Upper lobe of left lung (tissue), 6 donors: ENCODE data around the gene CCNY. TPM values are rescaled to one million over a fixed set of nuclear protein-coding genes. Genes with fewer than 3 reads are reported as not detected.

Experiments used
- ATAC-seq, 2 donors: fragments of 200-7000 bp; cut with Tn5 transposase; one replicate each; pipeline ENCODE4 v1.9.1; 2022; ENCODE audit warnings: mild to moderate bottlenecking in 2 of 2, moderate library complexity in 2 of 2; ENCODE audit not compliant: low FRiP score in 2 of 2
- DNase-seq, 2 donors: peaks; one replicate each; pipeline ENCODE4 v3.0.0-alpha.2; 2019 to 2020
- H3K27ac ChIP-seq, 4 donors: fragments of 200-600 bp; sonication (generic); one replicate each; pipeline ENCODE4 v1.5.1; 2016 to 2019
- H3K27me3 ChIP-seq, 4 donors: fragments of 200-600 bp; sonication (generic); one replicate each; pipeline ENCODE4 v1.5.1; 2017 to 2019
- H3K36me3 ChIP-seq, 4 donors: fragments of 200-600 bp; sonication (generic); one replicate each; pipeline ENCODE4 v1.5.1; 2016 to 2019
- H3K4me1 ChIP-seq, 4 donors: fragments of 200-600 bp; sonication (generic); one replicate each; pipeline ENCODE4 v1.5.1; 2018 to 2019
- H3K4me3 ChIP-seq, 4 donors: fragments of 200-600 bp; sonication (generic); one replicate each; pipeline ENCODE4 v1.5.1; 2017 to 2019; ENCODE audit warnings: mild to moderate bottlenecking in 2 of 4, moderate library complexity in 1 of 4
- H3K9me3 ChIP-seq, 4 donors: fragments of 200-600 bp; sonication (generic); one replicate each; pipeline ENCODE4 v1.5.1; 2018 to 2019
- CTCF ChIP-seq, 6 experiments: fragments of 450-650 bp in 4 of 6; fragments of 200-600 bp in 2 of 6; sonication (generic) in 2 of 6; IDR thresholded peaks; one replicate each; pipeline ENCODE4 v1.5.1; 2016 to 2019; ENCODE audit warnings: antibody characterized with exemption in 6 of 6
- EP300 ChIP-seq, 4 donors: sonication (generic); formaldehyde crosslinking; IDR thresholded peaks; one replicate each; pipeline ENCODE4 v1.5.1; 2017; ENCODE audit warnings: antibody characterized with exemption in 4 of 4, control low read depth in 2 of 4
- POLR2A ChIP-seq, 4 donors: fragments of 450-650 bp; IDR thresholded peaks; one replicate each; pipeline ENCODE4 v1.5.1; 2016 to 2017; ENCODE audit warnings: antibody characterized with exemption in 4 of 4, mild to moderate bottlenecking in 2 of 4
- POLR2AphosphoS5 ChIP-seq, 2 donors: sonication (generic); formaldehyde crosslinking; IDR thresholded peaks; one replicate each; pipeline ENCODE4 v1.5.1; 2017; ENCODE audit warnings: antibody characterized with exemption in 2 of 2
- WGBS, 2 donors: methylation state at CpG; one replicate each; pipeline ENCODE4 v1.1.5; 2017 to 2018; 5-methylcytosine and 5-hydroxymethylcytosine counted together
- total RNA-seq, 6 donors: library from RNA; depleted of rRNA in 4 of 6; stranded (reverse); fragments of >200 nt in 4 of 6; gene quantifications; one replicate each; pipeline versions ENCODE4 v1.1.0 to v1.2.1, GENCODE V29; 2016 to 2021
- donor health status: DM: no; HTN: no; CAD: no; lungs with moderate emphysema.
- donor health status: DM: no; HTN: yes; CAD: no; lungs with severe emphysema.

Gene CCNY
- total RNA-seq, 6 donors from 2014 or later = 22.0 to 80.8 (median 52.5) TPM

- Histone ChIP-seq H3K36me3 (no peaks in the 10 kb centered on the region), H3K27me3 (no peaks in the 10 kb centered on the region), H3K4me3 (no peak overlapping the region), H3K4me1 (peaks cover 19 to 47% (median 40%) of the 10 kb centered on the region in 4 donors), H3K9me3 (no peaks in the 10 kb centered on the region), H3K27ac (no peak overlapping the region)
- 90 to 95% methylated on average over 1 of the region's 1 CpG for WGBS, 2 donors
- no peak for TF ChIP-seq CTCF (IDR thresholded peaks at IDR 0.05)
- TF ChIP-seq POLR2AphosphoS5 (IDR thresholded peaks at IDR 0.05) = no peak
- TF ChIP-seq POLR2A (IDR thresholded peaks at IDR 0.05) = no peak
- no peak for TF ChIP-seq EP300 (IDR thresholded peaks at IDR 0.05)
- ATAC-seq = no peak
- DNase-seq = no peak
These were observed 73.5 kb downstream of the CCNY start for GRCh38 chr10:35409808-35410207.

- ATAC-seq = peak in 1 of 2 donors; percentile 71
- peaks cover 22 to 38% (median 27%) of the 10 kb centered on the region in 4 donors for H3K4me1 ChIP-seq
- WGBS, 2 donors = 75 to 77% methylated on average over 4 of the region's 4 CpGs
These were observed 75.9 kb downstream of the CCNY start for GRCh38 chr10:35412003-35412723.

GRCh38 chr10:35412900-35413491 is 76.7 kb downstream of the CCNY start:
- 82 to 87% methylated on average over 4 of the region's 4 CpGs for WGBS, 2 donors
- peaks cover 22 to 35% (median 28%) of the 10 kb centered on the region in 4 donors for H3K4me1 ChIP-seq
- no peak for DNase-seq
- H3K9me3 ChIP-seq = no peaks in the 10 kb centered on the region
- no peaks in the 10 kb centered on the region for H3K36me3 ChIP-seq
- H3K4me3 ChIP-seq = no peak overlapping the region
- no peak for TF ChIP-seq EP300 (IDR thresholded peaks at IDR 0.05)
- TF ChIP-seq CTCF (IDR thresholded peaks at IDR 0.05) = no peak
- no peaks in the 10 kb centered on the region for H3K27me3 ChIP-seq
- peak in 1 of 2 donors; percentile 39 for ATAC-seq
- H3K27ac ChIP-seq = no peak overlapping the region

More at GRCh38 chr10:35412003-35412723, 75.9 kb downstream of the CCNY start:
- no peak for TF ChIP-seq POLR2AphosphoS5 (IDR thresholded peaks at IDR 0.05)
- no peak for TF ChIP-seq CTCF (IDR thresholded peaks at IDR 0.05)
- no peak for TF ChIP-seq POLR2A (IDR thresholded peaks at IDR 0.05)
- TF ChIP-seq EP300 (IDR thresholded peaks at IDR 0.05) = no peak
- Histone ChIP-seq H3K9me3 (no peaks in the 10 kb centered on the region), H3K36me3 (no peaks in the 10 kb centered on the region), H3K27ac (no peak overlapping the region), H3K27me3 (no peaks in the 10 kb centered on the region), H3K4me3 (no peak overlapping the region)
- no peak for DNase-seq

GRCh38 chr10:35413985-35414861 is 77.9 kb downstream of the CCNY start:
- DNase-seq (no peak), ATAC-seq (peak in 1 of 2 donors; percentile 18)
- WGBS, 2 donors = 83 to 88% methylated on average over 12 of the region's 12 CpGs
- TF ChIP-seq POLR2AphosphoS5 (IDR thresholded peaks at IDR 0.05) (no peak), EP300 (IDR thresholded peaks at IDR 0.05) (no peak), POLR2A (IDR thresholded peaks at IDR 0.05) (no peak), CTCF (IDR thresholded peaks at IDR 0.05) (no peak)
- no peaks in the 10 kb centered on the region for H3K36me3 ChIP-seq
- H3K27ac ChIP-seq = no peak overlapping the region
- H3K4me1 ChIP-seq = peaks cover 19 to 27% (median 24%) of the 10 kb centered on the region in 4 donors
- no peaks in the 10 kb centered on the region for H3K27me3 ChIP-seq
- no peaks in the 10 kb centered on the region for H3K9me3 ChIP-seq
- H3K4me3 ChIP-seq = no peak overlapping the region
